Osteocyte (in vitro differentiated cells): ENCODE results near the gene TEN1. TPM values are rescaled to one million over a fixed set of nuclear protein-coding genes. Genes with fewer than 3 reads are reported as not detected.

Source experiments
- DNase-seq: peaks from one replicate; pipeline ENCODE4 v3.0.0; 2021; ENCODE audit warnings: mixed read lengths; ENCODE audit not compliant: unreplicated experiment; ENCODE audit errors: extremely low spot score
- H3K27ac Mint-ChIP-seq: one replicate; pipeline ENCODE4 v1.8.0; 2021; ENCODE audit warnings: mild to moderate bottlenecking, mixed read lengths; ENCODE audit not compliant: unreplicated experiment
- H3K27me3 Mint-ChIP-seq: one replicate; pipeline ENCODE4 v1.8.0; 2021; ENCODE audit warnings: mixed read lengths; ENCODE audit not compliant: unreplicated experiment
- H3K36me3 Mint-ChIP-seq: one replicate; pipeline ENCODE4 v1.8.0; 2021; ENCODE audit warnings: mixed read lengths; ENCODE audit not compliant: unreplicated experiment
- H3K4me1 Mint-ChIP-seq: one replicate; pipeline ENCODE4 v1.8.0; 2021; ENCODE audit warnings: mixed read lengths; ENCODE audit not compliant: unreplicated experiment
- H3K4me3 Mint-ChIP-seq: one replicate; pipeline ENCODE4 v1.8.0; 2021; ENCODE audit warnings: mild to moderate bottlenecking, moderate library complexity, mixed read lengths; ENCODE audit not compliant: unreplicated experiment
- H3K9me3 Mint-ChIP-seq: one replicate; pipeline ENCODE4 v1.8.0; 2021; ENCODE audit warnings: mixed read lengths; ENCODE audit not compliant: unreplicated experiment
- CTCF ChIP-seq: fragments of 200-600 bp; sonication (generic); IDR thresholded peaks from 2 replicates; pipeline ENCODE4 v1.5.0; 2021; ENCODE audit warnings: antibody characterized with exemption, mild to moderate bottlenecking, moderate library complexity
- total RNA-seq: library from RNA; stranded (reverse); gene quantifications from 2 replicates; pipeline ENCODE4 v1.2.1, GENCODE V29; 2021

The TEN1 gene
- total RNA-seq, 1 donor from 2014 or later: 23.7 TPM

DNA sequence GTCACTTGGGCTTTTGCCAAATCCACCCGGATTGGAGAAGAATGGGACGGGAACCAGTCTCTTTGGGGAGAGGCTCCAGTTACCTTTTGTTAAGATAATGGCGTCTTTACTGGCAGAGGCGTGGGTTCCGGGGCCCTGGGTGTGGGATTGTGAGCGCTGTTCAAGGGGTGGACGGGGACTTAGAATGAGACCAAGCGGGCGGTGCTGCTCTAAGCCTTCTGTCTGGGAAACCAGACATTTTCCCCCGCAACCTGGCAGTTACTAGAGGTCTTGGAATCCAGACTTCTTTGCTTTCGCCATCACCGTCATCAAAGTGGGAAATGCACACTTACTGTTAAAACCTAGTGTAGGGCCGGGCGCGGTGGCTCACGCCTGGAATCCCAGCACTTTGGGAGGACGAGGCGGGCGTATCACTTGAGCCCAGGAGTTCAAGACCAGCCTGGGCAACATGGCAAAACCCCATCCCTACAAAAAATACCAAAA is 706 bp downstream of the TEN1 start:
- peak overlapping the region; percentile 94 for H3K4me3 Mint-ChIP-seq
- H3K27me3 Mint-ChIP-seq: no peaks in the 10 kb centered on the region
- H3K36me3 Mint-ChIP-seq: peaks cover 1% of the 10 kb centered on the region
- peak overlapping the region; percentile 100 for H3K27ac Mint-ChIP-seq
- H3K9me3 Mint-ChIP-seq: no peaks in the 10 kb centered on the region
- TF ChIP-seq CTCF: no peak
- peaks cover 61% of the 10 kb centered on the region for H3K4me1 Mint-ChIP-seq
- no peak for DNase-seq

- H3K4me3 Mint-ChIP-seq: peak overlapping the region; percentile 94
- H3K27ac Mint-ChIP-seq: peak overlapping the region; percentile 100
- H3K4me1 Mint-ChIP-seq: peaks cover 60% of the 10 kb centered on the region
- no peak for DNase-seq
- H3K27me3 Mint-ChIP-seq: no peaks in the 10 kb centered on the region
- H3K9me3 Mint-ChIP-seq: no peaks in the 10 kb centered on the region
- TF ChIP-seq CTCF: no peak
- H3K36me3 Mint-ChIP-seq: peaks cover 1% of the 10 kb centered on the region
Measured at GRCh38 chr17:75980188-75981018, 1.4 kb downstream of the TEN1 start.

GRCh38 chr17:75981019-75981615 is 2.1 kb downstream of the TEN1 start:
- H3K36me3 Mint-ChIP-seq: peaks cover 3% of the 10 kb centered on the region
- no peaks in the 10 kb centered on the region for H3K9me3 Mint-ChIP-seq
- peak overlapping the region; percentile 94 for H3K4me3 Mint-ChIP-seq
- peak overlapping the region; percentile 100 for H3K27ac Mint-ChIP-seq
- no peak for TF ChIP-seq CTCF
- H3K27me3 Mint-ChIP-seq: no peaks in the 10 kb centered on the region
- DNase-seq: no peak
- peaks cover 53% of the 10 kb centered on the region for H3K4me1 Mint-ChIP-seq

GRCh38 chr17:75983501-75984181 is 4.6 kb downstream of the TEN1 start:
- H3K36me3 Mint-ChIP-seq: peaks cover 6% of the 10 kb centered on the region
- no peaks in the 10 kb centered on the region for H3K27me3 Mint-ChIP-seq
- H3K4me3 Mint-ChIP-seq: no peak overlapping the region
- peaks cover 34% of the 10 kb centered on the region for H3K4me1 Mint-ChIP-seq
- no peak overlapping the region for H3K27ac Mint-ChIP-seq
- no peaks in the 10 kb centered on the region for H3K9me3 Mint-ChIP-seq
- no peak for DNase-seq
- TF ChIP-seq CTCF: no peak

DNA sequence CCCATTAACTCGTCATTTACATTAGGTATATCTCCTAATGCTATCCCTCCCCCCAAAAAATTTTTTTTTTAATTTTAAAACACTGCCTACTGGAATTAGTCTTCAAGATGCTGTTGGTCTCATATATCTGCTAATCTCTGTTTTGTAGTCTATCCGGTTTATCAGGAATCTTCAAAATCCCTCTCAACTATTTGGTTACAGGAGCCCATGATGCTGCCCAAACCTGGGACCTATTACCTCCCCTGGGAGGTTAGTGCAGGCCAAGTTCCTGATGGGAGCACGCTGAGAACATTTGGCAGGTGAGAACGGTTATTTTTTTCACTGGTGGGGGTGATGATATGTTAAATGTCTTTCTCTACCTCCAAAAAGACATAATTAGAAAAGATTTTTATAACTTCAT is 6.9 kb downstream of the TEN1 start:
- peaks cover 19% of the 10 kb centered on the region for H3K4me1 Mint-ChIP-seq
- no peak overlapping the region for H3K27ac Mint-ChIP-seq
- H3K4me3 Mint-ChIP-seq: no peak overlapping the region
- DNase-seq: no peak
- no peaks in the 10 kb centered on the region for H3K9me3 Mint-ChIP-seq
- H3K27me3 Mint-ChIP-seq: no peaks in the 10 kb centered on the region
- TF ChIP-seq CTCF: no peak
- H3K36me3 Mint-ChIP-seq: peaks cover 6% of the 10 kb centered on the region
